Superior temporal gyrus (tissue), 1 donor: ENCODE results near the gene LZIC.
"Not testable (repeated sequence)": the region's sequence is repeated elsewhere in the genome, so short reads cannot be mapped to it uniquely, and the experiment has no call there.

Experiments
- DNase-seq: peaks from one replicate; pipeline ENCODE4 v3.0.0-alpha.2; 2016; ENCODE audit errors: extremely low spot score

LZIC gene

GRCh38 chr1:9942939-9943788 lies at the start of gene LZIC, which contains the start of gene NMNAT1:
TSS of gene LZIC (minus strand) at chr1:9943391. CDS start at chr1:9936619, 6,772 bp downstream.
TSS of gene NMNAT1 (plus strand) at chr1:9943475. CDS start at chr1:9972074, 28,599 bp downstream.
- DNase-seq = peak; percentile 94

- DNase-seq = no peak
These were observed 49.7 kb upstream of the LZIC start for GRCh38 chr1:9992910-9993309.

GRCh38 chr1:9990944-9991343 lies 47.8 kb upstream of the LZIC start:
- no peak for DNase-seq

- no peak for DNase-seq
These were observed 46.6 kb upstream of the LZIC start for GRCh38 chr1:9989773-9990172.

- peak; percentile 24 for DNase-seq
These were observed 41.8 kb upstream of the LZIC start for GRCh38 chr1:9985001-9985400.

GRCh38 chr1:9984253-9984652 lies 41.1 kb upstream of the LZIC start:
- peak; percentile 74 for DNase-seq

- DNase-seq = no peak
These were observed 17.7 kb upstream of the LZIC start for GRCh38 chr1:9960706-9961562.

GRCh38 chr1:9960011-9960410 lies 16.8 kb upstream of the LZIC start:
- no peak for DNase-seq

GRCh38 chr1:9957726-9958125 lies 14.5 kb upstream of the LZIC start:
- no peak for DNase-seq

- no peak for DNase-seq
These were observed 3.1 kb upstream of the LZIC start for GRCh38 chr1:9946315-9946714.

GRCh38 chr1:9942399-9942938 lies 722 bp downstream of the LZIC start:
- DNase-seq = peak; percentile 73

- peak; percentile 87 for DNase-seq
These were observed 13.5 kb downstream of the LZIC start for GRCh38 chr1:9929431-9930385.

- DNase-seq = no peak
These were observed 15.9 kb downstream of the LZIC start for GRCh38 chr1:9927259-9927658.

- no peak for DNase-seq
These were observed 20.8 kb downstream of the LZIC start for GRCh38 chr1:9922342-9922741.

- no peak for DNase-seq
These were observed 22.6 kb downstream of the LZIC start for GRCh38 chr1:9920606-9921005.

GRCh38 chr1:9917901-9918300 lies 25.3 kb downstream of the LZIC start:
- DNase-seq = no peak

- DNase-seq = not testable (repeated sequence)
These were observed 25.7 kb downstream of the LZIC start for GRCh38 chr1:9917495-9917894.

- no peak for DNase-seq
These were observed 26.7 kb downstream of the LZIC start for GRCh38 chr1:9916452-9916851.

- no peak for DNase-seq
These were observed 28.6 kb downstream of the LZIC start for GRCh38 chr1:9914610-9914937.

- no peak for DNase-seq
These were observed 30.8 kb downstream of the LZIC start for GRCh38 chr1:9912264-9912936.
